Measurements from ENCODE around the gene SKP2.
"Not testable (repeated sequence)": the region's sequence is repeated elsewhere in the genome, so short reads cannot be mapped to it uniquely, and the experiment has no call there.

SKP2 gene

DNA sequence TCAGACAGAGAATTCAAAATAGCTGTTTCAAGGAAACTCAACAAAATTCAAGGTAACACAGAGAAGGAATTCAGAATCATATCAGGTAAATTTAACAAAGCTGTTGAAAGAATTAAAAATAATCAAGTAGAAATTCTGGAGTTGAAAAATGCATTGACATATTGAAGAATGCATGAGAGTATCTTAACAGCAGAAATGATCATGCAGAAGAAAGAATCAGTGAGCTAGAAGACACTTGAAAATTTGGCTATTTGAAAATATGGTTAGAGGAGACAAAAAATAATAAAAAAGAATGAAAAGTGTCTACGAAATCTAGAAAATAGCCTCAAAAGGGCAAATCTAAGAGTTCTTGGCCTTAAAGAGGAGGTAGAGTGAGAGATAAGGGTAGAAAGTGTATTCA is 23.1 kb upstream of the SKP2 start:
- no peak for DNase-seq
- Histone ChIP-seq H3K4me3 (no peak overlapping the region), H3K9me3 (peaks cover 0 to 9% (median 0%) of the 10 kb centered on the region in 3 donors), H3K27me3 (no peaks in the 10 kb centered on the region), H3K27ac (no peak overlapping the region), H3K36me3 (peaks cover 8 to 30% (median 26%) of the 10 kb centered on the region in 3 donors), H3K4me1 (no peaks in the 10 kb centered on the region)
- intact Hi-C loops (cut with DNase I; ENCODE audit: low total_unique reads), result no loop called here
- TF ChIP-seq, protein P1, sequence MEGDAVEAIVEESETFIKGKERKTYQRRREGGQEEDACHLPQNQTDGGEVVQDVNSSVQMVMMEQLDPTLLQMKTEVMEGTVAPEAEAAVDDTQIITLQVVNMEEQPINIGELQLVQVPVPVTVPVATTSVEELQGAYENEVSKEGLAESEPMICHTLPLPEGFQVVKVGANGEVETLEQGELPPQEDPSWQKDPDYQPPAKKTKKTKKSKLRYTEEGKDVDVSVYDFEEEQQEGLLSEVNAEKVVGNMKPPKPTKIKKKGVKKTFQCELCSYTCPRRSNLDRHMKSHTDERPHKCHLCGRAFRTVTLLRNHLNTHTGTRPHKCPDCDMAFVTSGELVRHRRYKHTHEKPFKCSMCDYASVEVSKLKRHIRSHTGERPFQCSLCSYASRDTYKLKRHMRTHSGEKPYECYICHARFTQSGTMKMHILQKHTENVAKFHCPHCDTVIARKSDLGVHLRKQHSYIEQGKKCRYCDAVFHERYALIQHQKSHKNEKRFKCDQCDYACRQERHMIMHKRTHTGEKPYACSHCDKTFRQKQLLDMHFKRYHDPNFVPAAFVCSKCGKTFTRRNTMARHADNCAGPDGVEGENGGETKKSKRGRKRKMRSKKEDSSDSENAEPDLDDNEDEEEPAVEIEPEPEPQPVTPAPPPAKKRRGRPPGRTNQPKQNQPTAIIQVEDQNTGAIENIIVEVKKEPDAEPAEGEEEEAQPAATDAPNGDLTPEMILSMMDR (IDR thresholded peaks at IDR 0.05), result no peak

DNA sequence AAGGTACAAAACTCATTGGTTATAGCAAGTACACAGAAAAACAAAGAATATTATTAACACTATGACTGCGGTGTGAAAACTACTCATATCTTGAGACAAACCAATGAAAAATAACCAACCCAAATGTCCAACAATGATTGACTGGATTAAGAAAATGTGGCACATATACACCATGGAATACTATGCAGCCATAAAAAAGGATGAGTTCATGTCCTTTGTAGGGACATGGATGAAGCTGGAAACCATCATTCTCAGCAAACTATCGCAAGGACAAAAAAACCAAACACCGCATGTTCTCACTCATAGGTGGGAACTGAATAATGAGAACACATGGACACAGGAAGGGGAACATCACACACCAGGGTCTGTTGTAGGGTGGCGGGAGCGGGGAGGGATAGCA is 22.2 kb upstream of the SKP2 start:
- intact Hi-C loops (cut with DNase I; ENCODE audit: low total_unique reads); H3K4me3 ChIP-seq; H3K4me1 ChIP-seq; H3K27ac ChIP-seq; H3K27me3 ChIP-seq; H3K9me3 ChIP-seq; DNase-seq: not testable (repeated sequence)
- H3K36me3 ChIP-seq, result peaks cover 13 to 36% (median 26%) of the 10 kb centered on the region in 3 donors

DNA sequence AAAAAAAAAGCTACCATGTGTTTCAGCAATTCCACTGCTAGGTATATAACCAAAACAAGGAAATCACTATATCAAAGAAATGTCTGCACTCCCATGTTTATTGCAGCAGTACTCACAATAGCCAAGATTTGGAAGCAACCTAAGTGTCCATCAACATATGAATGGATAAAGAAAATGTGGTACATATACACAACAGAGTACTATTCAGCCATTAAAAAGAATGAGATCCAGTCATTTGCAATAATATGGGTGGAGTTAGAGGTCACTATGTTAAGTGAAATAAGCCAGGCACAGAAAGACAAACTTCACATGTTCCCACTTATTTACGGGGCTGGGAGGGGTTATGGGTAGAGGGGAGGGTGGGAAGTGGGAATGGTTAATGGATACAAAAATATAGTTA is 18.9 kb upstream of the SKP2 start:
- H3K4me3 ChIP-seq; H3K9me3 ChIP-seq; H3K4me1 ChIP-seq; H3K27me3 ChIP-seq; H3K27ac ChIP-seq; intact Hi-C loops (cut with DNase I; ENCODE audit: low total_unique reads); DNase-seq: not testable (repeated sequence)
- H3K36me3 ChIP-seq, result peaks cover 23 to 48% (median 23%) of the 10 kb centered on the region in 3 donors

DNA sequence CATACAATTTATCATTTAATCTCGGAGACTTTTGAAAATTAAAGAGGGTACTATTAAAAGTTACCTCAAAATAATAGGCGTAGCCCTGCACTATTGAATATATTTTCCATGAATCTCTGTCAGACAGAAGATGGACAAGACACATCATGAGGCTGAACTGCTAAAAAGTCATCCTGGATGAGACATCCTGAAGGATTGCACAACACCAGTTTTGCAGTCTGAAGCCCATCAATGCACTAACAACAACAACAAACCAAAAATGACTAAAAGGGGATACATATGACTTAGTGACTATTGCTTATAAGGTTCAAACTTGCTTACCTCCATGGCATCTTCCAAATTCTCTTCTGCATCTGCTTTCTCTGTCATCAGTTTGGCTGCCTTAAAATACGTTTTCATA is 15.9 kb upstream of the SKP2 start:
- no peak for DNase-seq
- Histone ChIP-seq H3K4me1 (no peaks in the 10 kb centered on the region), H3K27me3 (no peaks in the 10 kb centered on the region), H3K4me3 (no peak overlapping the region), H3K27ac (no peak overlapping the region), H3K36me3 (peaks cover 20 to 50% (median 40%) of the 10 kb centered on the region in 3 donors), H3K9me3 (no peaks in the 10 kb centered on the region)
- TF ChIP-seq, protein P1 (IDR thresholded peaks at IDR 0.05), result no peak
- intact Hi-C loops (cut with DNase I; ENCODE audit: low total_unique reads), result no loop called here

DNA sequence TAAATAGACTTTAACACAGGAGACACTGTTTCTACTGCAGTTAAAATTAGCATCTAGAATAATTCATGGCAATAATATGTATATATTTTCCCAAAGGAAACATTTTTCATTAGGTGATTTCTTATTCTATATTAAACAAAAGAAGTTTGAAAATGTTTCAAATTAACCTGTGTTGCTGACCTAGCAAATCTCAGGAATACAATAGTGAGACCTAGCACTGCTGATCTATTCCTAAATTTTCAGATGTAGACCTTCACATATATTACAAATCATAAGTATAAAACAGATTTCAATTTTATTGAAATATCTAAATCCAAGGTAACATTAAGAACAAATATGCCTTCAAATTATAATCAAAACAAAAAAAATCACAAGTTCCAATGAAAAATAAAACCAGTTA is 15.3 kb upstream of the SKP2 start:
- no peaks in the 10 kb centered on the region for H3K4me1 ChIP-seq
- no peaks in the 10 kb centered on the region for H3K9me3 ChIP-seq
- no peak for DNase-seq
- H3K4me3 ChIP-seq, result no peak overlapping the region
- TF ChIP-seq, protein P1 (IDR thresholded peaks at IDR 0.05), result no peak
- peaks cover 23 to 50% (median 46%) of the 10 kb centered on the region in 3 donors for H3K36me3 ChIP-seq
- intact Hi-C loops (cut with DNase I; ENCODE audit: low total_unique reads), result no loop called here
- no peaks in the 10 kb centered on the region for H3K27me3 ChIP-seq
- no peak overlapping the region for H3K27ac ChIP-seq

DNA sequence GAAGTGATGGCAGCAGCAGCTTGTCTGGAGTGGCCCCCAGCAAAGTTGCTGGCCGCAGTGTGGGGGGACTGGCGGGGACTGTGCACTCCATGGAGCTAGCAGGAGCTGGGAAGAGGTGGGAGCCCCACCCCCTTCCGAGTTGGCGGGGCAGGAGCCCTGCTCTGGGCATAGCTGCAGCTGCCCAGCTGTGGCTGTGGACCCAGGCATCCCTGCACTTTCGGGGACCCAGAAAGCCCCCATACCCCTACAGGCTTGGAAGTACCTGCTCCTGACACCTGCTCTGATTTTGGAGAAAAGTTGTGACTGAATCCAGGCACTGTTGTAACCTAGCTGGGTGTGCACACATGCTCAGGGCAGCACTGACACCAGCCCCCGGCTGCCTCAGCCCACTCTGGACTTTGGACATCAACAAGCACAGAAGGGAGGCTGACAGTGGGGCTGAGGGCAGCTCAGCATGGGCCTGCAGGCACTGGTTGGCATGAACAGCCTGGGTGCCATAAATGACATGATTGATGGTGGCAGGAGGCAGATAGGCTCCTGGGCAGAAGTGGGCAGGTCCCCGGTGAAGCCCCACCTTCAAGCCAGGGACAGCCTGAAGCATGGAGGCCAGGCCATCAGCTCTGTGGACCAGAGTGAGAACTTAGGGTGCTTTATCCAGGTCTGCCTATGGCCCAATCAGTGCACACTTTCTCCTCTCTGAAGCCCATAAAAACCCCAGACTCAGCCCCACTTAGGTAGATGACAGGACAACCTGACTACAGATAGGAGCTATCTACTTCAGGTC is 12.8 kb upstream of the SKP2 start:
- no peak overlapping the region for H3K4me3 ChIP-seq
- TF ChIP-seq, protein P1 (IDR thresholded peaks at IDR 0.05), result no peak

More for the DNA sequence above, 12.8 kb upstream of the SKP2 start:
- no peak for DNase-seq
- Histone ChIP-seq H3K27me3 (no peaks in the 10 kb centered on the region), H3K4me1 (no peaks in the 10 kb centered on the region), H3K27ac (no peak overlapping the region), H3K9me3 (no peaks in the 10 kb centered on the region), H3K36me3 (peaks cover 17 to 48% (median 46%) of the 10 kb centered on the region in 3 donors)
- intact Hi-C loops (cut with DNase I; ENCODE audit: low total_unique reads), result no loop called here

Data from tibial artery (tissue), 4 donors.